Measurements from ENCODE around the gene RASA3. TPM values are rescaled to one million over a fixed set of nuclear protein-coding genes. Genes with fewer than 3 reads are reported as not detected.

The RASA3 gene
- total and polyA plus RNA-seq, 10 of the 15 experiments (the other 5 are each of a cell fraction or from before 2014, with no cell fraction given) = 0.79 to 33.9 (median 17.6) TPM

DNA sequence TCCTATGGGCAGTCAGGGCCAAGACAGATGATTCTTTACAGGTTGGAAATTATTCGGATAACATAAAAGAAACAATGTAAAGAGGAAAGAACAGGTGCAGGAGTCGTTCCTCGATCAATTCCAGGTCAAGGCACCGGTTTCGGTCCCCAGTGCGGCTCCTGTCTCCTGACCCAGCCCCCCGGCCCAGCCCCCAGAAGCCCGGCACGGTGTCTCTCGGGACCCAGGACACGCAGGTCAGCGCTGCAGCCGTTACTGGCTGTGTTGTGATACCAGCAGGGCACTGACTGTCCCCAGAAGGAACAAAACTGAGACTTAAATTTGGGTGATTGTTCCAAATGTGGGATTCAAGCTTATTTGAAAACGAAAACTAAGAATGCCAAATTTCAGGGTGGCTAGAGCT, 8.5 kb downstream of the RASA3 start:
- Histone ChIP-seq H2AFZ (ENCODE audit: control insufficient read depth, low read depth, low read length) (no peak overlapping the region), H3K36me3 (ENCODE audit: control insufficient read depth in 2 of 2, insufficient read depth in 2 of 2, low read length in 1 of 2) (no peaks in the 10 kb centered on the region; a peak in 1 of 4 replicates), H3K9me3 (replicated peaks; ENCODE audit: control insufficient read depth, insufficient read depth, low read length) (no peaks in the 10 kb centered on the region; the same call in 2 of the 3 replicates), H3K4me1 (ENCODE audit: control insufficient read depth, insufficient read depth, low read length) (peaks cover 30% of the 10 kb centered on the region), H3K4me3 (no peak overlapping the region), H3K27ac (ENCODE audit: control insufficient read depth, insufficient read depth) (no peak overlapping the region), H3K4me2 (ENCODE audit: control insufficient read depth, insufficient read depth) (no peak overlapping the region), H3K9ac (ENCODE audit: control insufficient read depth, insufficient read depth, low read length) (no peak overlapping the region), H3K79me2 (ENCODE audit: control insufficient read depth, insufficient read depth, low read length) (peaks cover 30% of the 10 kb centered on the region), H4K20me1 (ENCODE audit: control insufficient read depth, insufficient read depth) (no peaks in the 10 kb centered on the region; the same call in 1 of the 2 replicates), H3K27me3 (replicated peaks in 1 of 2; ENCODE audit: control insufficient read depth in 2 of 2, insufficient read depth in 2 of 2, low read length in 1 of 2) (no peaks in the 10 kb centered on the region)
- intact Hi-C loops (cut with micrococcal nuclease; ENCODE audit: unreplicated experiment) = no loop called here
- 89% methylated on average over 14 of the region's 14 CpGs for whole genome bisulfite sequencing (ENCODE audit: insufficient coverage, insufficient replicate concordance, low lambda C conversion rate, missing lambda C conversion rate)
- no TSS peak for BruUV-seq (replicated peaks)
- DNase-seq (ENCODE audit: low read depth, low spot score) = no peak
- ChIA-PET RAD21 (ENCODE audit: unreplicated experiment) (no interaction called here), CTCF (no interaction called here), SMC1A (ENCODE audit: uncharacterized antibody, unreplicated experiment) (interaction anchor here (1.0 kb wide), 1 partner anchor 105 kb away, joined by 3 read pairs; no protein-coding TSS in a partner anchor), POLR2A (no interaction called here)
- in situ Hi-C loops (cut with MboI) = no loop called here
- FAIRE-seq = no peak
- ATAC-seq = no peak
- TF ChIP-seq, protein P1, sequence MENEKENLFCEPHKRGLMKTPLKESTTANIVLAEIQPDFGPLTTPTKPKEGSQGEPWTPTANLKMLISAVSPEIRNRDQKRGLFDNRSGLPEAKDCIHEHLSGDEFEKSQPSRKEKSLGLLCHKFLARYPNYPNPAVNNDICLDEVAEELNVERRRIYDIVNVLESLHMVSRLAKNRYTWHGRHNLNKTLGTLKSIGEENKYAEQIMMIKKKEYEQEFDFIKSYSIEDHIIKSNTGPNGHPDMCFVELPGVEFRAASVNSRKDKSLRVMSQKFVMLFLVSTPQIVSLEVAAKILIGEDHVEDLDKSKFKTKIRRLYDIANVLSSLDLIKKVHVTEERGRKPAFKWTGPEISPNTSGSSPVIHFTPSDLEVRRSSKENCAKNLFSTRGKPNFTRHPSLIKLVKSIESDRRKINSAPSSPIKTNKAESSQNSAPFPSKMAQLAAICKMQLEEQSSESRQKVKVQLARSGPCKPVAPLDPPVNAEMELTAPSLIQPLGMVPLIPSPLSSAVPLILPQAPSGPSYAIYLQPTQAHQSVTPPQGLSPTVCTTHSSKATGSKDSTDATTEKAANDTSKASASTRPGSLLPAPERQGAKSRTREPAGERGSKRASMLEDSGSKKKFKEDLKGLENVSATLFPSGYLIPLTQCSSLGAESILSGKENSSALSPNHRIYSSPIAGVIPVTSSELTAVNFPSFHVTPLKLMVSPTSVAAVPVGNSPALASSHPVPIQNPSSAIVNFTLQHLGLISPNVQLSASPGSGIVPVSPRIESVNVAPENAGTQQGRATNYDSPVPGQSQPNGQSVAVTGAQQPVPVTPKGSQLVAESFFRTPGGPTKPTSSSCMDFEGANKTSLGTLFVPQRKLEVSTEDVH (IDR thresholded peaks at IDR 0.05; ENCODE audit: low read depth, partially characterized antibody) = no peak
- no peak for TF ChIP-seq SPI1 (IDR thresholded peaks at IDR 0.05; ENCODE audit: borderline replicate concordance, insufficient read depth, low read depth, low read length)

DNA sequence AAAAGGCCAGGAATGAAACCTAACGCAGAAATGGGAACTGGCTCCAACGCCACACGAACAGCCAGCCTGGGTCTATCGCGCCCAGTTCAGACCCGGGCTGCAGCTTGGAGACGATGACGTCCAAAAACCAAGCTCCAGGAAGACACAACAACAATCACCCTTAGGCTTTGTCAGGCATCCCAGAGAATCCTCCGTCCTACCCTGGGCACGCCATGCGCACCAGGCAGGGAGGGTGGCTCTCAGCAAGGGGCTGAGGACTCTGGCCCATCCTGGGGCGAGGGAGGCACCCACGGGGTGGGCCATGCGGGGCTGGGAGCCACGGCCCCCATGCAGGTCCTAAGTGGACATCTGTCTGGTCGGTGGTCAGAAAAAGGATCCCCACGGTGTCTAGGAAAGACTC, 9.0 kb downstream of the RASA3 start:
- FAIRE-seq = no peak
- Histone ChIP-seq H3K27me3 (replicated peaks in 1 of 2; ENCODE audit: control insufficient read depth in 2 of 2, insufficient read depth in 2 of 2, low read length in 1 of 2) (no peaks in the 10 kb centered on the region), H3K27ac (ENCODE audit: control insufficient read depth, insufficient read depth) (no peak overlapping the region), H2AFZ (ENCODE audit: control insufficient read depth, low read depth, low read length) (no peak overlapping the region), H3K9ac (ENCODE audit: control insufficient read depth, insufficient read depth, low read length) (no peak overlapping the region), H4K20me1 (ENCODE audit: control insufficient read depth, insufficient read depth) (no peaks in the 10 kb centered on the region; the same call in 1 of the 2 replicates), H3K4me3 (no peak overlapping the region), H3K36me3 (ENCODE audit: control insufficient read depth in 2 of 2, insufficient read depth in 2 of 2, low read length in 1 of 2) (no peaks in the 10 kb centered on the region; a peak in 1 of 4 replicates), H3K9me3 (replicated peaks; ENCODE audit: control insufficient read depth, insufficient read depth, low read length) (no peaks in the 10 kb centered on the region; the same call in 2 of the 3 replicates), H3K4me2 (ENCODE audit: control insufficient read depth, insufficient read depth) (no peak overlapping the region), H3K79me2 (ENCODE audit: control insufficient read depth, insufficient read depth, low read length) (peaks cover 26% of the 10 kb centered on the region), H3K4me1 (ENCODE audit: control insufficient read depth, insufficient read depth, low read length) (peaks cover 25% of the 10 kb centered on the region)
- no peak for DNase-seq (ENCODE audit: low read depth, low spot score)
- in situ Hi-C loops (cut with MboI) = no loop called here
- ChIA-PET RAD21 (ENCODE audit: unreplicated experiment) (no interaction called here), SMC1A (ENCODE audit: uncharacterized antibody, unreplicated experiment) (no interaction called here), POLR2A (no interaction called here), CTCF (no interaction called here)
- intact Hi-C loops (cut with micrococcal nuclease; ENCODE audit: unreplicated experiment) = no loop called here
- ATAC-seq = no peak
- BruUV-seq (replicated peaks) = no TSS peak
- WGBS (ENCODE audit: insufficient coverage, insufficient replicate concordance, low lambda C conversion rate, missing lambda C conversion rate) = 78% methylated on average over 15 of the region's 17 CpGs
- TF ChIP-seq EGR1 (IDR thresholded peaks at IDR 0.05; ENCODE audit: borderline replicate concordance in 1 of 2, low read depth in 2 of 2, low read length in 2 of 2) = no peak
- TF ChIP-seq BMI1 (IDR thresholded peaks at IDR 0.05; ENCODE audit: borderline replicate concordance) = no peak
- no peak for TF ChIP-seq ESRRA (IDR thresholded peaks at IDR 0.05; ENCODE audit: low read length)
- no peak for TF ChIP-seq RUNX3 (IDR thresholded peaks at IDR 0.05; ENCODE audit: low read length)
- TF ChIP-seq, protein P2, sequence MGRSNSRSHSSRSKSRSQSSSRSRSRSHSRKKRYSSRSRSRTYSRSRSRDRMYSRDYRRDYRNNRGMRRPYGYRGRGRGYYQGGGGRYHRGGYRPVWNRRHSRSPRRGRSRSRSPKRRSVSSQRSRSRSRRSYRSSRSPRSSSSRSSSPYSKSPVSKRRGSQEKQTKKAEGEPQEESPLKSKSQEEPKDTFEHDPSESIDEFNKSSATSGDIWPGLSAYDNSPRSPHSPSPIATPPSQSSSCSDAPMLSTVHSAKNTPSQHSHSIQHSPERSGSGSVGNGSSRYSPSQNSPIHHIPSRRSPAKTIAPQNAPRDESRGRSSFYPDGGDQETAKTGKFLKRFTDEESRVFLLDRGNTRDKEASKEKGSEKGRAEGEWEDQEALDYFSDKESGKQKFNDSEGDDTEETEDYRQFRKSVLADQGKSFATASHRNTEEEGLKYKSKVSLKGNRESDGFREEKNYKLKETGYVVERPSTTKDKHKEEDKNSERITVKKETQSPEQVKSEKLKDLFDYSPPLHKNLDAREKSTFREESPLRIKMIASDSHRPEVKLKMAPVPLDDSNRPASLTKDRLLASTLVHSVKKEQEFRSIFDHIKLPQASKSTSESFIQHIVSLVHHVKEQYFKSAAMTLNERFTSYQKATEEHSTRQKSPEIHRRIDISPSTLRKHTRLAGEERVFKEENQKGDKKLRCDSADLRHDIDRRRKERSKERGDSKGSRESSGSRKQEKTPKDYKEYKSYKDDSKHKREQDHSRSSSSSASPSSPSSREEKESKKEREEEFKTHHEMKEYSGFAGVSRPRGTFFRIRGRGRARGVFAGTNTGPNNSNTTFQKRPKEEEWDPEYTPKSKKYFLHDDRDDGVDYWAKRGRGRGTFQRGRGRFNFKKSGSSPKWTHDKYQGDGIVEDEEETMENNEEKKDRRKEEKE (IDR thresholded peaks at IDR 0.05) = no peak
- TF ChIP-seq, protein P3, sequence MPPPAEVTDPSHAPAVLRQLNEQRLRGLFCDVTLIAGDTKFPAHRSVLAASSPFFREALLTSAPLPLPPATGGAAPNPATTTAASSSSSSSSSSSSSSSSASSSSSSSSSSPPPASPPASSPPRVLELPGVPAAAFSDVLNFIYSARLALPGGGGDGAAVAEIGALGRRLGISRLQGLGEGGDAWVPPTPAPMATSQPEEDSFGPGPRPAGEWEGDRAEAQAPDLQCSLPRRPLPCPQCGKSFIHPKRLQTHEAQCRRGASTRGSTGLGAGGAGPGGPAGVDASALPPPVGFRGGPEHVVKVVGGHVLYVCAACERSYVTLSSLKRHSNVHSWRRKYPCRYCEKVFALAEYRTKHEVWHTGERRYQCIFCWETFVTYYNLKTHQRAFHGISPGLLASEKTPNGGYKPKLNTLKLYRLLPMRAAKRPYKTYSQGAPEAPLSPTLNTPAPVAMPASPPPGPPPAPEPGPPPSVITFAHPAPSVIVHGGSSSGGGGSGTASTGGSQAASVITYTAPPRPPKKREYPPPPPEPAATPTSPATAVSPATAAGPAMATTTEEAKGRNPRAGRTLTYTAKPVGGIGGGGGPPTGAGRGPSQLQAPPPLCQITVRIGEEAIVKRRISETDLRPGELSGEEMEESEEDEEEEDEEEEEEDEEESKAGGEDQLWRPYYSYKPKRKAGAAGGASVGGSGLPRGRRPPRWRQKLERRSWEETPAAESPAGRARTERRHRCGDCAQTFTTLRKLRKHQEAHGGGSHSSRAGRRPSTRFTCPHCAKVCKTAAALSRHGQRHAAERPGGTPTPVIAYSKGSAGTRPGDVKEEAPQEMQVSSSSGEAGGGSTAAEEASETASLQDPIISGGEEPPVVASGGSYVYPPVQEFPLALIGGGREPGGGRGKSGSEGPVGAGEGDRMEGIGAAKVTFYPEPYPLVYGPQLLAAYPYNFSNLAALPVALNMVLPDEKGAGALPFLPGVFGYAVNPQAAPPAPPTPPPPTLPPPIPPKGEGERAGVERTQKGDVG (CRISPR knock-in tag; IDR thresholded peaks at IDR 0.05) = no peak

Measured in GM12878 (cell line).